ENCODE data around the gene SHQ1.

The SHQ1 gene

GRCh38 chr3:72760225-72760624 is 88.0 kb downstream of the SHQ1 start:
- Histone ChIP-seq H3K36me3 (ENCODE audit: control insufficient read depth, insufficient read depth, low read length) (no peaks in the 10 kb centered on the region; the same call in 1 of the 2 replicates), H3K27me3 (replicated peaks; ENCODE audit: control insufficient read depth, insufficient read depth, low read length) (no peaks in the 10 kb centered on the region), H3K4me3 (replicated peaks; ENCODE audit: low read depth, low read length) (no peak overlapping the region)
- TF ChIP-seq, protein P1, sequence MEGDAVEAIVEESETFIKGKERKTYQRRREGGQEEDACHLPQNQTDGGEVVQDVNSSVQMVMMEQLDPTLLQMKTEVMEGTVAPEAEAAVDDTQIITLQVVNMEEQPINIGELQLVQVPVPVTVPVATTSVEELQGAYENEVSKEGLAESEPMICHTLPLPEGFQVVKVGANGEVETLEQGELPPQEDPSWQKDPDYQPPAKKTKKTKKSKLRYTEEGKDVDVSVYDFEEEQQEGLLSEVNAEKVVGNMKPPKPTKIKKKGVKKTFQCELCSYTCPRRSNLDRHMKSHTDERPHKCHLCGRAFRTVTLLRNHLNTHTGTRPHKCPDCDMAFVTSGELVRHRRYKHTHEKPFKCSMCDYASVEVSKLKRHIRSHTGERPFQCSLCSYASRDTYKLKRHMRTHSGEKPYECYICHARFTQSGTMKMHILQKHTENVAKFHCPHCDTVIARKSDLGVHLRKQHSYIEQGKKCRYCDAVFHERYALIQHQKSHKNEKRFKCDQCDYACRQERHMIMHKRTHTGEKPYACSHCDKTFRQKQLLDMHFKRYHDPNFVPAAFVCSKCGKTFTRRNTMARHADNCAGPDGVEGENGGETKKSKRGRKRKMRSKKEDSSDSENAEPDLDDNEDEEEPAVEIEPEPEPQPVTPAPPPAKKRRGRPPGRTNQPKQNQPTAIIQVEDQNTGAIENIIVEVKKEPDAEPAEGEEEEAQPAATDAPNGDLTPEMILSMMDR (IDR thresholded peaks at IDR 0.05; ENCODE audit: insufficient read depth, low read length, poor library complexity, severe bottlenecking), result no peak
- DNase-seq (ENCODE audit: extremely low read depth, insufficient read length), result no peak

DNA sequence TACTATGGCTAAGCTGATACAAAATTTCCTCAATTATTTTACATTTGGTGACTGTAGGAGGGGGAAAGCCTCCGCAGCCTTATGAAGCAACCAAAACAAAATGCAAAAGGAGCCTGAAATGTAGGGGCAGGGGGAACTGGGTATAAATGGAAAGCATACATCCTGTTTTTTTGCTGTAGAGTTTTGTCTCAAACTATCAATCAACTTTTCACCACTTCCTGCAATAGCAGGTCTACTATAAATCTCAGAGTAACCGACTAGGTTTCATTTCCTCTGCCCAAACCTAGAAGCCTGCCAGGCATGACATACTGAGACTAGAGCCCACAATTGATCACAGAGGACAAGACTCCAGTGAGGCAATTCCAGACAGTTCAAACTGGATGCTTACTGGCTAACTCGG is 91.3 kb downstream of the SHQ1 start:
- no peaks in the 10 kb centered on the region; the same call in 1 of the 2 replicates for H3K36me3 ChIP-seq (ENCODE audit: control insufficient read depth, insufficient read depth, low read length)
- DNase-seq (ENCODE audit: extremely low read depth, insufficient read length), result peak; percentile 77
- TF ChIP-seq, protein P1 (IDR thresholded peaks at IDR 0.05; ENCODE audit: insufficient read depth, low read length, poor library complexity, severe bottlenecking), result no peak
- H3K4me3 ChIP-seq (replicated peaks; ENCODE audit: low read depth, low read length), result no peak overlapping the region
- H3K27me3 ChIP-seq (replicated peaks; ENCODE audit: control insufficient read depth, insufficient read depth, low read length), result no peaks in the 10 kb centered on the region

DNA sequence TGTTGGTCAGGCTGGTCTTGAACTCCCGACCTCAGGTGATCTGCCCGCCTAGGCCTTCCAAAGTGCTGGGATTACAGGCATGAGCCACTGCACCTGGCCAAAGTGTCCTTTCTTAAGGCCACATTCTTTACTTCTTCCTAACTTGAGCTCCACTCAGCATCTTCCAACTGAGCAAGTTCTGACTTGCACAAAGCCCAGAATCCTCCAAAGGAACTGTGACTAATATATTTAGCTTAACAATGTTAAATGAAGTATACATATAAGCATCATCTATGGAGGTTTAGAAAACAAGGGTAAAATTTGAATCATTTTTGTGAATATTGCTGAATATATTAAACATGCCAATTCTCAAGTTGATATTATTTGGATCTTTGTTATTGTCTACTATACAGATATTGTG is 93.7 kb downstream of the SHQ1 start:
- TF ChIP-seq, protein P1 (IDR thresholded peaks at IDR 0.05; ENCODE audit: insufficient read depth, low read length, poor library complexity, severe bottlenecking), result no peak
- H3K36me3 ChIP-seq (ENCODE audit: control insufficient read depth, insufficient read depth, low read length), result no peaks in the 10 kb centered on the region; the same call in 1 of the 2 replicates
- no peak overlapping the region for H3K4me3 ChIP-seq (replicated peaks; ENCODE audit: low read depth, low read length)
- H3K27me3 ChIP-seq (replicated peaks; ENCODE audit: control insufficient read depth, insufficient read depth, low read length), result no peaks in the 10 kb centered on the region
- no peak for DNase-seq (ENCODE audit: extremely low read depth, insufficient read length)

- DNase-seq (ENCODE audit: extremely low read depth, insufficient read length), result no peak
- TF ChIP-seq, protein P1 (IDR thresholded peaks at IDR 0.05; ENCODE audit: insufficient read depth, low read length, poor library complexity, severe bottlenecking), result no peak
- H3K4me3 ChIP-seq (replicated peaks; ENCODE audit: low read depth, low read length), result no peak overlapping the region
- H3K27me3 ChIP-seq (replicated peaks; ENCODE audit: control insufficient read depth, insufficient read depth, low read length), result no peaks in the 10 kb centered on the region
- H3K36me3 ChIP-seq (ENCODE audit: control insufficient read depth, insufficient read depth, low read length), result no peaks in the 10 kb centered on the region
Observed at GRCh38 chr3:72753495-72753894, 94.8 kb downstream of the SHQ1 start.

DNA sequence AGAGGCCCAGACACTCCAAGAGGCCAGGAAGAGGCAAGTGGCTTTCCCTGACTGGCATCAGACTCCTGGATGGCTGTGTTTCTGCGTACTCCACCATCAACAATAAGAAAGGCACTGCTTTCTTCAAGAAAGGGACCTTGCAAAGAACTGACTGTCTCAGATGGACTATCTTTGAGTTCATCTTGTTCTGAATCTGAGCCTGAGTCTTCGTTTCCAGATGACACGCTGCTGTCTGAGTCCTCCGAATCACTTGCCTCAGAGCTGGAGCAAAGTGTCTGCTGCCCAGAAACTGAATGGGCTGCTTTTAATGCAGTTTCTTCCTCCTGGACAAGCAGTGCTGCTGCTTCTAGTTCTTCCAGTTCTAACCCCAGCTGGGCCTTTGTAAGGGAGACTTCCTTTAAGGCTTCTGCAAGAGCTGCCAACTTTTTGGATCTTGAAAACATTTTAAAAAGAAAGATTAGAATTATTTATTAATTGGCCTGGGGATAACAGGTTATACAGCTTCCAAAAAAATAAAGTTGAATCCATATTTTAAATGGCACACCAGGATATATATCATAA is 97.8 kb downstream of the SHQ1 start:
- no peak for DNase-seq (ENCODE audit: extremely low read depth, insufficient read length)

More for the DNA sequence above, 97.8 kb downstream of the SHQ1 start:
- TF ChIP-seq, protein P1 (IDR thresholded peaks at IDR 0.05; ENCODE audit: insufficient read depth, low read length, poor library complexity, severe bottlenecking), result no peak
- Histone ChIP-seq H3K36me3 (ENCODE audit: control insufficient read depth, insufficient read depth, low read length) (no peaks in the 10 kb centered on the region), H3K27me3 (replicated peaks; ENCODE audit: control insufficient read depth, insufficient read depth, low read length) (no peaks in the 10 kb centered on the region), H3K4me3 (replicated peaks; ENCODE audit: low read depth, low read length) (no peak overlapping the region)
